Activated CD8-positive, alpha-beta memory T cell treated with anti-CD3 and anti-CD28 coated beads for 36 hours (primary cell): ENCODE data around the gene MYO18B. TPM values are rescaled to one million over a fixed set of nuclear protein-coding genes. Genes with fewer than 3 reads are reported as not detected.

Experiments used
- CTCF ChIA-PET: fragments of 350-600 bp; sonication (Branson Sonifier 250); formaldehyde crosslinking; loops from one replicate; lab custom pipeline; 2021; ENCODE audit warnings: antibody characterized with exemption; lab: Charles Lee
- POLR2A ChIA-PET: fragments of 350-600 bp; sonication (Branson Sonifier 250); formaldehyde crosslinking; loops from one replicate; lab custom pipeline; 2021; ENCODE audit warnings: antibody characterized with exemption; lab: Charles Lee
- total RNA-seq, 2 experiments: library from RNA; stranded (reverse); gene quantifications; one replicate each; pipeline ENCODE4 v1.2.3, GENCODE V29; 2021

MYO18B gene
- total RNA-seq, 2 experiments from 2014 or later: 0.57 to 0.80 TPM

DNA sequence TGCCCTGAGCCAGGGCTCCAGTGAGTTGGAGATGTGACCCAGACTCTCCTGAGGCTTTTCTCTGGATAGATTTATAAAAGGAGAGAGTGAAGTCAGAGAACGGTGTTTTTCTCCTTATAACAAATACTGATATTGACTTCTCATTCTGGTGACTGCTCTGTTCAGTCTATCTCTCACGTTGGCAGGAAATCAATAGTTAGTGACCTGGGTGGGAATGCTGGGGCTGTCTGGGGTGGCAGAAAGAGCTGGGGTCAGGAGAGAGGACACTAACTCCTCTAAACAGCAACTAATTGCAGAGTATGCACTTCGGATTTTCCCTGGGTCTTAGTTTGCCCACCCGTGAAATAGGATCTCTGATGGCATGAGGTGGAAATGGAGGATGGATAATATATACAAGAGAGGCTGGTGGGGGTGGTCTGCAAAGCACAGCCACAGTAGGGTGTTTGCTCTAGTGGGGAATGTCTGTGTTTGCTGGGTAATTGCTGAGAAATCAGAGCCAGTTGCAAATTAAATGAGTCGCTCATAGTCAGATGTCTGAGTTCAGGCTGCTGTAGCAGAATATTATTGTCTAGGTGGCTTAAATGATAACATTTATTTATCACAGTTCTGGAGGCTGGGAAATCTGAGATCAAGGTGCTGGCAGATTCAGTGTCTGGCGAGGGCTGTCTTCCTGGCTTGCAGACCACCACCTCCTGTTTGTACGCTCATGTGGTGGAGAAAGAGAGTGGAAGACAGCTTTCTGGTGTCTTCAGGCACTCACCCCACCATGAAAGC, 167.8 kb downstream of the MYO18B start:
- ChIA-PET CTCF (no interaction called here), POLR2A (no interaction called here)

DNA sequence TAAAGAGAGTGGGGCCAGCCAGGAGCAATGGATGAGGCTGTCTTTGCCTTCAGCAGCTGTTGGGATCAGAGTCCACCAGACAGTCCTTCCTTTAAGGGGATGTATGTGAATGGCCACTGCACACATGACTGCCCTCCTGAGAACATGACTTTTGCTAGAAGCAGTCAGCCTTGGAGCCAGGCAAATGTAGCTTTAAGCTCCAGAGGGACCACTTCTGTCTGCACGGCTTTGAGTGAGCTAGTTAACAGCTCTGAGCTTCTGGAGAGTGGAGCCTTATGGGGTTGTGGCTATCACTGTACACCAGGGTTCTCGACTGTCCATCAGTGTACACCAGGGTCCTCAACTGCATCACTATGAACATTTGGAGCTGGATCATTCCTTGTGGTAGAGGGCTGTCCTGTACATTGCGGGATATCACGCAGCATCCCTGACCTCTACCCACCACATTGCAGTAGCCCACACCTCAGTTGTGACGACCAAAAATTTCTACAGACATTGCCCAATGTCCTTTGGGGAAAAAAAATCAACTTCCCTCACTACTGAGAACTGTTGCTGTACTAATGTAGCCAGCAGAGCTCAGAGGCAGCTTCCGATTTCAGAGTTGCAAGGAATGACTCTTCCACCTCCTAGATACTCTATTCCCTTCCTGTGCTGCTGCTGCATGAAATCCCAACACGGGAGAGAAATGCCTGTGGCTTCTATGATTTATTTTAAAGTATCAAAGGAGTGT, 169.4 kb downstream of the MYO18B start:
- ChIA-PET CTCF (no interaction called here), POLR2A (no interaction called here)

DNA sequence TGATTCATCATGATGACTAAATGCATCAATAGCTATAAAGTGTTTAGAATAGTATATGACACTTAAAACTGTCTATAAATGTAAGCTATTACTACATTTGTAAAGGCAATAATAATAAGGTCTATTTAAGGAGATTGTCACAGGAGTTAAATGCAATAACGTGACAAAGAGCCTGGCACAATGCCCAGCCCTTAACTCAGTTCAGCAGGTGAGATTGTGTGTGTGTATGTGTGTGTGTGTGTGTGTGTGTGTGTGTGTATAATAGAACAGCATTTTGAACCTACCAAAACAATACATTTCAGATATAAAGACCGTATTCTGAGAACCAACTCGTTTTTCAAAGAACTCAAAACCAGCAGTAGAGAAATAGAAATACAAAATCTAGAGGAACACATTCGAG, 177.5 kb downstream of the MYO18B start:
- POLR2A ChIA-PET: no interaction called here
- CTCF ChIA-PET: no interaction called here

DNA sequence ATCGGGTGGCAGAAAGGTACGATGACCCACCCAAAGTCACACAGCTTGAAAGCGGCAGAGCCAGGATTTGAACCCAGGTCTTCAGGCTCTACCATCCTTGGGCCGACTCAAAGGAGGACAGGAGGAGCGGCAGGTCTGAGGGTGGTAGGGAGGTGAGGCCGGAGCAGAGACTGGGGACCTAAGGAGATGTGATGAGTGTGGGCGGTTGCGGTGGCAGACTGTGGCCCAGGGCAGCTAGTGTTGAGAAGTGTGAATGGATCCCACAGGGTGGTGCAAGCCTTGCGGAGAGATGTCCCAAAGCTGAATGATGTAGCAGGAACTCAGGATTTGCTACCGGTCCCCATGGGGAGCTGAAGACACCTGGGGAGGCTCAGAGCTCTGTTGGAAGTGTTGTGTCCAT, 180.2 kb downstream of the MYO18B start:
- ChIA-PET CTCF (no interaction called here), POLR2A (no interaction called here)

DNA sequence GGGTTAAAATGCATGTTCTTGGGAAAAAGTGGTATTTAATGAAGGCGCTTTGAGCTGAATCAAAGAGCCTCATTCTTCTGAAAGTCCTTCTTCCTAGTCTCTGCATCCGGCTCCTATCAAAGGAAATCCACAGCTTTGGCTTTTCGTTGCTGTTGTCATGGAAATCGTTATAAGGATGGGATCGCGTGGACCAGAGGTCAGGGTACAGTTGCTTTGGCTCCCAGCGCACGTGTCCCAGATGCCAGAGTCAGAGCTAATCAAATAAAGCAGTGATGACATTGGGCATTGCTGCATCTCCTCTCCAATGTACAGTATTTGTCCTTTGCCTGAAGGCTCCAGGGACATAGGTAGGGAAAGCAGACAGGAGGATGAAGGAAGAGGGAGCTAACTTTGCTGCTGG, 181.9 kb downstream of the MYO18B start:
- CTCF ChIA-PET: no interaction called here
- POLR2A ChIA-PET: no interaction called here

DNA sequence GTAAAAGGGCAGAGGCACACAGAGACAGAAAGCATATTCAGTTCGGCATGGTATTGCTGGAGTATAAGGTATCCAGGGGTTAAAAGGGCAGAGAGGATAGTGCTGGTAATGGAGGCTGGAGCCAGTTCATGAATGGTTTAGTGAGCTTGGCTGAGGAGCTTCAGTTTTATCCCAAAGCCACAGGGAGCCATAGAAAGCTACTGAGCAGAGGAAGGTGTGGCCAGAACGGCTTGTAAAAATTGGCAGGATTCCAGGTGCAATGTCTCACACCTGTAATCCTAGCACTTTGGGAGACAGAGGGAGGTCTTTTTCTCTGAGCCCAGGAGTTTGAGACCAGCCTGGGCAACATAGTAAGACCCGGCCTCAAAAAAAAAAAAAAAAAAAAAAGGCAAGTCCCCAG, 186.1 kb downstream of the MYO18B start:
- CTCF ChIA-PET: no interaction called here

DNA sequence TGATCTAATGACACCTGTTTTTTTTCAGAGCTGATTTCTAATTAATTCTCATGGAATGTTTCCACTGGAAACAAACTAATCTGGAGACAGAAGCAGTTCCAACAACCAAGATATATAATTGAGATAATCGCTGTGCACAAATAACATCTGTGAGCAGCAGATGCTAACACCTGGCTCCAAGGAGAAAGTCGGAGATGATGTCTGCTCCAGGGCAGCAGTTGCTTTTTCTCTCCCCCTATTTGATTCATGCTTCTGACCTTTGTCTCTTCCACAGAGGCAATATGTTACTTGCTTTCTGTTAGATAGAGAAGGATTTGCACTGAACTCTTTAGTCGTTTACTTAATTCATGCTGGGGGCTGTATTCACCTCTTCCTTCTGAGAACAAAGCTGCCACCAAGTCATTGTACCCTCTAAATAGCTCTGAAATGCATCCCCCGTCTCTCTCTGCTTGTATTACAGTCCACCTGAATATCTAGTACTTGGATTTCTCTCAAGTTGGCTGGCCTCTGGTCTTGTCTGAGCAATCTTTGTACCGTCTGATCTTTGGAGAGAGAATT, 187.4 kb downstream of the MYO18B start:
- CTCF ChIA-PET: no interaction called here
- POLR2A ChIA-PET: no interaction called here

More for the DNA sequence above, 186.1 kb downstream of the MYO18B start:
- POLR2A ChIA-PET: no interaction called here

DNA sequence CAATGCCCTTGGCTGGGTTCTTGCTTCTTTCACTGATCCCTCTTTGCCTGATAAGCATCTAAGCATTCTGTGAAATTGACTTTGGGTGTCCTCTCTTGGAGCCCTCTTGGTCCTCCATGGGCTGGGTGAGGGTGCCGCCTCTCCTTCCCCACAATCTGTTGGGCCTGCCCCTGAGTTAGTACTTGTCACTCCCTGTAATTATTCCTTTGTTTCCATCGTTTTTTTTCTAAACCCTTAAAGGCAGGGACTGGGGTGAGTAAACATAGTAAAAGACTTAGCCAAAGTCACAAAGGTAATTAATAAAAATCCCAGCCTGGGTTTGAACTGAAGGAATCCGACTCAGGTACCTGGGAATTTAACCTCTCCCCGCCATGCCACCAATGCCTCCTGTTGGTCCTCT, 188.1 kb downstream of the MYO18B start:
- CTCF ChIA-PET: no interaction called here

DNA sequence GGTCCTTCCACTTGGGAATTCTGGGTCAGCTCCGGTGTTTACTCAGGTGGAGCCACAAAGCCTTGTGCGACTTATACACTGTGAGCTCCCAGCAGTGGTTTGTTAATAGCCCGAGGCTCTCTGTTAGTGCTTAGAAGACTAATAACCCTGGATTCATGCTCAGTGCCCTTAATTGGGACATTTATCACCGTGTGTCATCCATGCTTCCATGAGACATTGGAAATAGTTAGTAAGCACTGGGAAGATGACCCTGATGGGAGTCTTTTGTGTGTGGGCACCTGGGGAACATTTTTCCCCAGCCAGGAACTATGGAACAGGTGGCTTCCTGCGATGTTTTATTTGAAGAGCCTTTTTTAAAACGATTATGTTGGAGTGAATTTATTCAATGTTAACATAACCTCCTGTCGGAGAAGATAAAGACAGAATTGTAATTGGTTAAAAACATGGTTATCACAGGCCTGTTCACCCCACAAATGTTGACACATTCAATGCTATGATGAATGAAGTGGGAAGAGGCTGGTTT, 188.9 kb downstream of the MYO18B start:
- POLR2A ChIA-PET: no interaction called here

More for the DNA sequence above, 188.1 kb downstream of the MYO18B start:
- POLR2A ChIA-PET: no interaction called here

DNA sequence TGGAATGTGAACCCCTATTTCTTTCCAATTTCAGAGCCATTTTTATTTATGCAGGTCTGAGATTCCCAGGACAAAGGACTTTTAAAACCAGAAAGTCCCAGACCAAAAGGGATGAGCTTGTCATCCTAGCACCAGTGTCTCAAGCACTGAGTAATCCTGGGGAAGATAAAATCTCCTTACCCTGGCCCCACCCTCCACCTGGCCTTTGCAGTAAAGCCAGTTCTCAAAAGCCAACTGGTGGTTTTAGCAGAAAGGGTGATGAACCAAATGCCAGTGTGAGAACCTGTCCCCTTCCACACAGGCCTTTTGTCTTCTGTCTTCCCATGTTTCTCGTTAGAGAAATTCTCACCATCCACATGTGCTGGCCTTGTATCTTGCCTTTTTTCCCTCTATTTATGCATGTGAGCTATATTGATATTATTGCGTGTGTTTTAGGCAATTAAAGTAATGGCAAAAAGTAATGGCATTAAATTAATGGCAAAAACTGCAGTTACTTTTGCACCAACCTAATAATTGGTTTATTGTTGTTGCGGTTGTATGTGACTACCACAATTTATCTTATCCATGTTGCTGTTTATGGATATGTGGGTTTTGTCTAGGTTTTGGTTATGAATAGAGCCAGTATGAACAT, 191.3 kb downstream of the MYO18B start:
- CTCF ChIA-PET: no interaction called here
- POLR2A ChIA-PET: no interaction called here

More for the DNA sequence above, 188.9 kb downstream of the MYO18B start:
- CTCF ChIA-PET: no interaction called here

DNA sequence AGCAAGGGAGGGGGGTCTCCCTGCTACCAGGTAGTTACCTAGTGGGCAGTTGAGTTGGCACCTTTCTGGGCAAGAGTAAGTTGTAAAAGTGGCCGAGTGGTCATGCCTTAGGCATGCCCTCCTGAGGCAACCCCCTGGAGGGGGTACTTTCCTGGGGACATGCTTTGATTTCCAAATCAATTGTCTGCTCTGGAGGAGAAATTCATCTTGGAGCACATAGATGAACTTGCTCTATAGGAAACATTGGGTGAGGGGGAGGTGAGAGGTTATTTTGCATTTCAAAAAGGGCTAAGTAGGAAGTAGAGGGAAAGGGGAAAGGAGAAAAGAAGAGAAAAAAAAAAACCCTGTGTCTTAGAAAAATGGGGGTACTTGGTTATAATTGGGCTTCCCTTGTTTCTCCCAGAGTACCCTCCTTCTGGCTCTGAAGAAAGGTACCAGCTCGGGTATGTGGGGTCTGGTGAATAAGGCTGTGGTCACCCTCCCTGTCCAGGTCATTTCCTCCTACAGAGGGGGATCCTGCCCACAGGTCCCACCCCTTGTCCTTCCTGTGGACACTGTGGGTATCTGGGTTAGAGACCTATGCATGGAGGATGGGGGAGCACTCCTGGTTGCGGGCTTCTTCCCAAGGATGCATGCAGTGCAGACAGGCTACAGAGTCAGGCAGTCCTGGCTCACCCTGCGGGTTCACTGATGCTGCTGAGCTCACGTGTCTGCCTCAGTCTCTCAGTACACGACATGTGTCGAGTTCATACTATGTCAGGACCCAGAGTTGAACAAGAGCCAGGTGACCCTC, 193.5 kb downstream of the MYO18B start:
- CTCF ChIA-PET: no interaction called here
- POLR2A ChIA-PET: no interaction called here

DNA sequence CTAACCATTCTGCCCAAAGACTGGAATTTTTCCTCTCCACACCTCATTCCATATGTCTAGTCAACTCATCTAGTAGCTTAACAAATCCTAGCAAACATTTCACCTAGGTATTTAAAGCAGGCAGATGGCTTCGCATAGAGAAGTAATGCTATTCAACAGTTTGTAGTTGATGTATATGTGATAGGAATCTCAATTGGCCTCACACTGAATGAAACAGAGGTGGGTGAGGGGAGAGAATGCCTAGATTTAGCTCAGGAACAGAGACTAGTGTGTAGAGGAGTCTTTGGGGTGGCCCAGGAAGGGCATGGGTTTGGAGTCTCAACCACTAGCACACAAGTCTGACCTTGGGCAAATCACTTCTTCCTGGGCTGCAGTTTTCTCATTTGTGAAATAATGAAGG, 196.2 kb downstream of the MYO18B start:
- CTCF ChIA-PET: no interaction called here
- POLR2A ChIA-PET: no interaction called here

DNA sequence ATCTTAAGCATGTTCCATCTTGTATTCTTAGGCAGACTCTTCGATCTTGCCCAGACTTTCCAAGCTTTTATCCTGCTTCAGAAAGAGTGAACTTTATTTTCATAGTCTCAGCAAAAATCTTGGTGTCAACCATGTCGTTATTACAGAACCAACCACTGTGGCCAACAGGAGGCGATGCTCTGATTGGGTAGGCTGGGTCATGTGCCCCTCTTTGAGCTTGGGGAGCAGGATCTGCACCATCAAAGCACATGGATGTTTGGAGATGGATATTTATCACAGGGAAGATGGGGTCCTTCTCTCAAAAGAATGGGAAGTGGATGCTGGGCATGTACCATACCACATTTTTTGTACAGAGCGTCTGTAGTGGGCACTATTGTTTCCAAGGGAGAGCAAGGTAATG, 197.4 kb downstream of the MYO18B start:
- POLR2A ChIA-PET: no interaction called here
- CTCF ChIA-PET: no interaction called here

DNA sequence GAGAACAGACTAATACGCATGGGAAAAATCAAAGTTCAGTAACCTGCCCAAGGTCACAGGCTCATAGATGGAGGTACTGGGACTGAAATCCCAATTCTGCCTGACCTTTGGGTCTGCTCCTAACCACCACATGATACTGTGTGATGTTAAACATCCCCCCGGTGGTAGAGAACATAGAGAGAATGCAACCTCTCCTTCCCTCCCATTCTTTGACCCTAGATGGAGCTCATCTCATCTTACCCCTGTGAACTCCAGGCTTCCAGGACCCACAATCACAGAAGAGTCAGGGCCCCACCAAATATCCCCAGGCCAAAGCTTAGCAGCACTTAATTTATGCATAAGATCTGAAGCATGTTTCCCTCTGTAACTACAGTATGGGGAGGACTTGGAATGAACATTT, 198.5 kb downstream of the MYO18B start:
- ChIA-PET POLR2A (no interaction called here), CTCF (no interaction called here)

DNA sequence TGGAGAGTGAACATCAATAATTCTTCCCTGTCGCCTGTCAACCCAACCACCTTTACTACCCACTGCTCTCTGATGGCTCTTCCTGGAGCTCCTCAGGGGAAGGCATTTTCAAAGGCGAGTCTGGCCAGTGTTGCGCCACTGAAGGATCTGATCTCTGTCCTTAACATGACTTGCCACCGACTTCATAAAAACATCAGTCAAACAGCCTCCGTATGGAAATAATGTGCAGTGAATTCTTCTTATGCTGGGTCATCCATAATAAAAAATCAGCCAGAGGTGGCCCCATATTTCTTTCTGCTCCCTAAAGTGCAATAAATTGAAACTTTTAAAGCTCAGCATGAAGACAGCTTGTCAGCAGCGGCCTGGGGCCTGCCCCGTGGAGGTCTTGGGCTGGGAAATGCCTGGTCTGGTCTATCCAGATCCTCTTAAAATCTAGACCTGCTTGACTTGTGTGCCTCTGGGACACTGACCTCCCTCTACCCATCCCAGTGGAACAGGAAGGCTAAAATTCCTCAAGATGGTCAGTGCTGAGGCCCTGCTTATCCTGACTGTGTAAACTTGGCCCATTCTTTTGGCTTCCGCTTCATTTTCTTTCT, 199.5 kb downstream of the MYO18B start:
- CTCF ChIA-PET: no interaction called here
- POLR2A ChIA-PET: no interaction called here

DNA sequence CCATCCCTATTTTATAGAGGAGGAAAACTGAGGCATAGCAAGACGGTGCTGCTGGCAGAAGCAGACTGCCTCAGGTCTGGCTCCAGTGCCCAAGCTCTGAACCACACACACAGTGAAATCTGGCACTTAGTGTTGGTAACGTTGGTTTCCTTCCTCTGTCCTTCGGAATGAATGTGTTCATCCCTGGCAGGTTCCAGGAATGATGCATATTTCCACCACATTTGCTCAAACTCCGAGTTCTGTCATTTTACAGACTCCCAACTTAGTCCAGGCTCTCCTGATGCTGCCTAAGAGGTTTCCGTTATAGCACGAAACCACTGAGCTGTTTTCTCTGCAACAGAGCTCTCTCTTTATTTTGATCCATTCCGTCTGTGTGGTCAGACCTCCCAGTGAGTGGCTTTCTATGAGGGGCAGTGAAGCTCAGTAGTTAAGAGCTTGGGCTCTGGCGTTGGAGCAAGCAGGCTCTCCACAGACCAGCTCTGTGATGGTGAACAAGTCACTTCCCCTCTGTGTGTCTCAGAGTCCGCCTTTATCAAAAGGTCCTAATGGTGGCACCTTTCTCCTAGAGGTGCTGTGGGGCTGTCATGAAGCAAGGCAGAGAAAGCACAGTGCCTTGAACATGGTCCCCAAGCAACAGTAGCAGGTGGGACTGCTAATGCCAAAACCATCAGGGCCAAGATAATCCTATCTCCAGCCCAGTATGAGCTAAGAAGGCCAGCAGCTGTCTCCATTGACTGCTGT, 200.3 kb downstream of the MYO18B start:
- POLR2A ChIA-PET: no interaction called here
- CTCF ChIA-PET: interaction anchor here (0.5 kb wide), 1 partner anchor 14 kb away, joined by 3 read pairs; no protein-coding TSS in a partner anchor

DNA sequence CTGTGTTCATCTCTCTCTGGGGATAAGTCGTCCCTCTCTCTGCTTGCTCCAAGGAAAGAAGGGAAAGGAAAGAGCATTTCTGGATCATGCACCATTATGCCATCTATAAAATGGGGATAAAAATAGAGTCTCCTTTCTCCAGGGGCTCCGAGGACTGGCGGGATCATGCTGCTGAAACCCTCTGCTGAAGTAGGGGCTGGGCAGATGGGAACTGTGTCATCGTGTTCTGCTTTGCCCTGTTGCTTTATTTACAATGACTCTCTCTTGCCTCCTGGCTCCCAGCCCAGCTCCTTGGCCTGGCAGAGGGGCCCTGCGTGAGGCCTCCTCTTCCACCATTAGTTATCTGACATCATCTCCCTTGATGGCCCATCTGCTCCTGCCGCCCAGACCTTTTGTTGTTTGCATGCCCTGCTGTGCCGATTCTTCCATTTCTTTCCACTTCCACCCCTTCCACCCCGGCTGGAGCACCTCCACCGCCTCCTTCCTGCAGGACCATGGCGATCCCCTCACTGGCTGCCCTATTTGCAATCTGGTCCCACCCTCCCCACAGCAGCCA, 200.9 kb downstream of the MYO18B start:
- POLR2A ChIA-PET: no interaction called here
- CTCF ChIA-PET: interaction anchor here (0.5 kb wide), 1 partner anchor 13 kb away, joined by 3 read pairs; no protein-coding TSS in a partner anchor

DNA sequence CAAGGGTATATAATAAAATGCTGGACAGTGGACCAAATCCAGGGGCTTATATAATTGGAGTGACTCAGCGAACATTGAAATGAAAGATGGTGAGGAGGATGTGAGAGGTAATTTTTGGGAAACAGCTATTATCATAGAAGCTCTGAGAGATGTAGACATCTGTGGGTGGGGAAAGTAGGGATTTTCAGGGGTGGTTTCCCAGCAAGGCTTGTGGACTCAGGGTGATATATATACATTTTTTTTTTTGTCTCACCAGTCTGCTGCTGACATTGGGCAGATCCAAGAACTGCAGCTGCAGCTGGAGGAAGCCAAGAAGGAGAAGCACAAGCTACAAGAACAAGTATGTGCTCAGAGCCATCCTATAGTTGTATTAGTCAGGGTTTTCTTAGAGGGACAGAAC, 208.1 kb downstream of the MYO18B start:
- POLR2A ChIA-PET: no interaction called here
- CTCF ChIA-PET: no interaction called here
